WTC11 (cell line): Measurements from ENCODE around the gene TUBGCP6. TPM values are rescaled to one million over a fixed set of nuclear protein-coding genes. Genes with fewer than 3 reads are reported as not detected.

Experiments used
- ATAC-seq: fragments of 200-7000 bp; cut with Tn5 transposase; 2 replicates; pipeline ENCODE4 v1.10.0; 2021; ENCODE audit warnings: mild to moderate bottlenecking, moderate library complexity
- CTCF ChIA-PET: fragments of 300-600 bp; sonication (Branson Sonifier 250); formaldehyde crosslinking; loops from one replicate; lab custom pipeline; 2021; ENCODE audit warnings: antibody characterized with exemption; lab: Charles Lee
- POLR2A ChIA-PET: fragments of 350-600 bp; sonication (Branson Sonifier 250); formaldehyde crosslinking; loops from one replicate; lab custom pipeline; 2021; ENCODE audit warnings: antibody characterized with exemption; lab: Charles Lee
- DNase-seq: peaks from one replicate; pipeline ENCODE4 v3.0.0; 2021; ENCODE audit warnings: low spot score
- H3K27ac Mint-ChIP-seq: 2 replicates; pipeline ENCODE4 v1.8.0; 2021; ENCODE audit warnings: mixed read lengths
- H3K27me3 Mint-ChIP-seq: 2 replicates; pipeline ENCODE4 v1.8.0; 2021; ENCODE audit warnings: low read depth, mild to moderate bottlenecking, moderate library complexity, mixed read lengths
- H3K36me3 Mint-ChIP-seq: 2 replicates; pipeline ENCODE4 v1.8.0; 2021; ENCODE audit warnings: mixed read lengths
- H3K4me1 Mint-ChIP-seq: 2 replicates; pipeline ENCODE4 v1.8.0; 2022; ENCODE audit warnings: mixed read lengths
- H3K4me3 Mint-ChIP-seq: 2 replicates; pipeline ENCODE4 v1.8.0; 2021; ENCODE audit warnings: mild to moderate bottlenecking, moderate library complexity, mixed read lengths
- H3K9me3 Mint-ChIP-seq: 2 replicates; pipeline ENCODE4 v1.8.0; 2021; ENCODE audit warnings: mixed read lengths
- AR ChIP-seq: fragments of 250-450 bp; sonication (Bioruptor Pico); IDR thresholded peaks from 2 replicates; pipeline ENCODE4 v1.9.0; 2021; ENCODE audit warnings: mild to moderate bottlenecking
- ESRRA ChIP-seq: sonication (generic); formaldehyde crosslinking; IDR thresholded peaks from 2 replicates; pipeline ENCODE4 v1.8.1; 2022; ENCODE audit warnings: mild to moderate bottlenecking, missing genetic modification reagents, borderline replicate concordance
- GTF2I ChIP-seq: fragments of 250-450 bp; sonication (Bioruptor Pico); conservative IDR thresholded peaks from 2 replicates; pipeline ENCODE4 v1.4.0; 2021; ENCODE audit warnings: mild to moderate bottlenecking
- HMGXB4 ChIP-seq: sonication (generic); formaldehyde crosslinking; IDR thresholded peaks from 2 replicates; pipeline ENCODE4 v1.8.1; 2023; ENCODE audit warnings: mild to moderate bottlenecking, moderate library complexity, missing genetic modification reagents
- MYBL2 ChIP-seq: sonication (generic); formaldehyde crosslinking; IDR thresholded peaks from 2 replicates; pipeline ENCODE4 v1.8.1; 2023; ENCODE audit warnings: mild to moderate bottlenecking, moderate library complexity, missing genetic modification reagents
- NFE2L1 ChIP-seq: sonication (generic); formaldehyde crosslinking; IDR thresholded peaks from 2 replicates; pipeline ENCODE4 v1.8.1; 2023; ENCODE audit warnings: missing genetic modification reagents
- NFYB ChIP-seq: sonication (generic); formaldehyde crosslinking; conservative IDR thresholded peaks from 2 replicates; pipeline ENCODE4 v1.8.0; 2022; ENCODE audit warnings: low read depth, missing genetic modification reagents
- SMAD3 ChIP-seq: sonication (generic); formaldehyde crosslinking; IDR thresholded peaks from 2 replicates; pipeline ENCODE4 v1.8.0; 2022; ENCODE audit warnings: missing genetic modification reagents, mild to moderate bottlenecking, borderline replicate concordance
- TEAD4 ChIP-seq: sonication (generic); formaldehyde crosslinking; IDR thresholded peaks from 2 replicates; pipeline ENCODE4 v1.8.0; 2022; ENCODE audit warnings: mild to moderate bottlenecking, missing genetic modification reagents
- ZBTB43 ChIP-seq: sonication (generic); formaldehyde crosslinking; IDR thresholded peaks from 2 replicates; pipeline ENCODE4 v1.8.1; 2023; ENCODE audit warnings: mild to moderate bottlenecking, missing genetic modification reagents
- ZMAT4 ChIP-seq: fragments of 250-450 bp; sonication (Bioruptor Pico); IDR thresholded peaks from 2 replicates; pipeline ENCODE4 v1.9.0; 2021; ENCODE audit warnings: mild to moderate bottlenecking
- ZNF425 ChIP-seq: fragments of 250-450 bp; sonication (Bioruptor Pico); conservative IDR thresholded peaks from 2 replicates; pipeline ENCODE4 v1.9.0; 2021; ENCODE audit warnings: mild to moderate bottlenecking
- ZNF532 ChIP-seq: fragments of 250-450 bp; sonication (Bioruptor Pico); IDR thresholded peaks from 2 replicates; pipeline ENCODE4 v1.9.0; 2021; ENCODE audit warnings: mild to moderate bottlenecking, borderline replicate concordance
- total RNA-seq: library from RNA; stranded (reverse); gene quantifications from 3 replicates; pipeline ENCODE4 v1.2.3, GENCODE V29; 2021

The TUBGCP6 gene
- total RNA-seq, 1 experiment from 2014 or later, result 45.4 TPM

GRCh38 chr22:50226063-50226874 is 18.6 kb downstream of the TUBGCP6 start (continued):
- TF ChIP-seq ZNF532 (no peak), SMAD3 (CRISPR knock-in tag) (no peak)

- no peak overlapping the region for H3K4me3 Mint-ChIP-seq
- POLR2A ChIA-PET, result no interaction called here
- H3K9me3 Mint-ChIP-seq, result no peaks in the 10 kb centered on the region
- no peak overlapping the region for H3K27ac Mint-ChIP-seq
- H3K4me1 Mint-ChIP-seq, result no peaks in the 10 kb centered on the region
- ATAC-seq (no peak), DNase-seq (no peak)
- peaks cover 27% of the 10 kb centered on the region for H3K36me3 Mint-ChIP-seq
- H3K27me3 Mint-ChIP-seq, result no peaks in the 10 kb centered on the region
- CTCF ChIA-PET, result no interaction called here
- TF ChIP-seq ZNF425 (no peak), ZBTB43 (no peak), TEAD4 (no peak), NFYB (CRISPR knock-in tag) (no peak), ZMAT4 (CRISPR knock-in tag) (no peak), GTF2I (CRISPR knock-in tag) (no peak), NFE2L1 (CRISPR knock-in tag) (no peak), HMGXB4 (CRISPR knock-in tag) (no peak), MYBL2 (CRISPR knock-in tag) (no peak), AR (CRISPR knock-in tag) (no peak), ESRRA (CRISPR knock-in tag) (no peak)
- TF ChIP-seq, all 79 proteins: peak for 0
These were observed 19.4 kb downstream of the TUBGCP6 start for GRCh38 chr22:50225200-50225969.
